AG09319 (cell line): ENCODE measurements around the gene D2HGDH.
"Not testable (repeated sequence)": the region's sequence is repeated elsewhere in the genome, so short reads cannot be mapped to it uniquely, and the experiment has no call there.

Experiments
- DNase-seq: peaks from one replicate; pipeline ENCODE4 v3.0.0-alpha.2; 2010; ENCODE audit warnings: low read depth; ENCODE audit errors: extremely low read depth
- CTCF ChIP-seq: IDR thresholded peaks from 2 replicates; pipeline ENCODE4 v1.5.1; 2011; ENCODE audit warnings: low read depth, mild to moderate bottlenecking, inconsistent platforms, low read length, moderate library complexity

D2HGDH gene

GRCh38 chr2:241798081-241798630, 63.7 kb downstream of the D2HGDH start:
- no peak for DNase-seq
- TF ChIP-seq CTCF = no peak

- DNase-seq = no peak
- no peak for TF ChIP-seq CTCF
Observed at GRCh38 chr2:241798631-241799521, 64.4 kb downstream of the D2HGDH start.

GRCh38 chr2:241799522-241800197, 65.2 kb downstream of the D2HGDH start:
- TF ChIP-seq CTCF = no peak
- no peak for DNase-seq

GRCh38 chr2:241800198-241800903, 65.9 kb downstream of the D2HGDH start:
- DNase-seq = not testable (repeated sequence)

- no peak for DNase-seq
- TF ChIP-seq CTCF = no peak
Observed at GRCh38 chr2:241801611-241802420, 67.4 kb downstream of the D2HGDH start.

GRCh38 chr2:241802421-241803318, 68.2 kb downstream of the D2HGDH start:
- DNase-seq = no peak
- TF ChIP-seq CTCF = no peak
